T-cell (primary cell): ENCODE measurements around the gene C19orf38. TPM values are rescaled to one million over a fixed set of nuclear protein-coding genes. Genes with fewer than 3 reads are reported as not detected.

ENCODE experiments used
- ATAC-seq, 4 experiments: fragments of 200-7000 bp in 3 of 4; fragments of 150-1000 bp in 1 of 4; cut with Tn5 transposase; replicated peaks in 1 of 4; 1 replicate in 3 of 4; 2 replicates in 1 of 4; pipeline ENCODE4 v1.10.0; 2021; ENCODE audit warnings: moderate library complexity in 3 of 4, mild to moderate bottlenecking in 2 of 4, moderate number of reproducible peaks in 1 of 4
- CTCF ChIA-PET, 2 donors: fragments of 300-600 bp; sonication (Branson Sonifier 250); formaldehyde crosslinking; loops; one replicate each; lab custom pipeline; 2022; ENCODE audit warnings: antibody characterized with exemption in 2 of 2; lab: Charles Lee
- POLR2A ChIA-PET, 2 donors: fragments of 300-600 bp; sonication (Branson Sonifier 250); formaldehyde crosslinking; loops; one replicate each; lab custom pipeline; 2022; ENCODE audit warnings: antibody characterized with exemption in 2 of 2; lab: Charles Lee
- DNase-seq, 35 experiments: peaks; one replicate each; pipeline versions ENCODE4 v3.0.0 to v3.0.0-alpha.2; 2013 to 2023
- H3K27ac ChIP-seq: one replicate; pipeline ENCODE4 v1.5.1; 2013; ENCODE audit warnings: low read length
- H3K27me3 ChIP-seq, 2 experiments: replicated peaks in 1 of 2; 1 replicate in 1 of 2; 2 replicates in 1 of 2; pipeline versions ENCODE4 v1.6.1 to v1.7.0; 2013; ENCODE audit warnings: low read length in 1 of 2, mixed read lengths in 1 of 2; ENCODE audit not compliant: control insufficient read depth in 2 of 2, insufficient read depth in 2 of 2; ENCODE audit errors: extremely low read depth in 1 of 2
- H3K36me3 ChIP-seq, 2 donors: 1 replicate in 1 of 2; 2 replicates in 1 of 2; pipeline versions ENCODE4 v1.6.1 to v1.7.0; 2013; ENCODE audit warnings: low read length in 1 of 2; ENCODE audit not compliant: control insufficient read depth in 2 of 2, insufficient read depth in 1 of 2; ENCODE audit errors: extremely low read depth in 1 of 2
- H3K4me1 ChIP-seq, 2 experiments: 1 replicate in 1 of 2; 2 replicates in 1 of 2; pipeline versions ENCODE4 v1.6.1 to v1.7.0; 2013; ENCODE audit warnings: low read length in 2 of 2, mixed read lengths in 1 of 2; ENCODE audit not compliant: insufficient read depth in 2 of 2, control insufficient read depth in 1 of 2; ENCODE audit errors: extremely low read depth in 1 of 2
- H3K4me3 ChIP-seq, 2 donors: 1 replicate in 1 of 2; 2 replicates in 1 of 2; pipeline versions ENCODE4 v1.5.1 to v1.7.0; 2013; ENCODE audit warnings: mild to moderate bottlenecking in 2 of 2, low read length in 1 of 2, moderate library complexity in 1 of 2; ENCODE audit not compliant: control insufficient read depth in 1 of 2; ENCODE audit errors: extremely low read depth in 1 of 2
- H3K9me3 ChIP-seq: 2 replicates; pipeline ENCODE4 v1.7.0; 2013
- H3K27ac Mint-ChIP-seq, 2 donors: one replicate each; pipeline ENCODE4 v1.8.0; 2020 to 2021; ENCODE audit warnings: mild to moderate bottlenecking in 2 of 2, mixed read lengths in 2 of 2
- H3K27me3 Mint-ChIP-seq, 2 donors: one replicate each; pipeline ENCODE4 v1.8.0; 2021 to 2022; ENCODE audit warnings: mixed read lengths in 2 of 2
- H3K36me3 Mint-ChIP-seq: one replicate; pipeline ENCODE4 v1.8.0; 2021; ENCODE audit warnings: mixed read lengths
- H3K4me1 Mint-ChIP-seq, 3 donors: one replicate each; pipeline ENCODE4 v1.8.0; 2020 to 2022; ENCODE audit warnings: mixed read lengths in 3 of 3, mild to moderate bottlenecking in 1 of 3
- H3K4me3 Mint-ChIP-seq, 3 donors: one replicate each; pipeline ENCODE4 v1.8.0; 2020 to 2022; ENCODE audit warnings: mild to moderate bottlenecking in 3 of 3, mixed read lengths in 3 of 3, moderate library complexity in 3 of 3
- H3K9me3 Mint-ChIP-seq, 3 donors: one replicate each; pipeline ENCODE4 v1.8.0; 2020 to 2022; ENCODE audit warnings: mixed read lengths in 3 of 3
- WGBS: methylation state at CpG from one replicate; pipeline ENCODE4 v1.1.5; 2013; ENCODE audit warnings: missing lambda C conversion rate; ENCODE audit not compliant: insufficient coverage; 5-methylcytosine and 5-hydroxymethylcytosine counted together
- total RNA-seq, 35 experiments: library from RNA in 6 of 35; stranded (reverse) in 6 of 35; fragments of 120-200 nt in 1 of 35; gene quantifications; one replicate each; pipeline versions ENCODE4 v1.2.1 to v1.2.4 and lab custom pipeline; 2013 to 2026

The C19orf38 gene
- total RNA-seq, 5 donors from 2014 or later (not counting 1 experiment from before 2014, with no cell fraction given) = 0.51 to 1.8 (median 1.0) TPM

- POLR2A ChIA-PET = no interaction called here
- ATAC-seq (no peak), DNase-seq (no peak)
- Histone ChIP-seq H3K27ac (no peak overlapping the region), H3K36me3 (no peaks in the 10 kb centered on the region), H3K9me3 (no peaks in the 10 kb centered on the region), H3K4me3 (no peak overlapping the region), H3K4me1 (peaks cover 0 to 11% of the 10 kb centered on the region in 2 experiments), H3K27me3 (no peaks in the 10 kb centered on the region)
- Mint-ChIP-seq H3K27ac (no peak overlapping the region), H3K9me3 (no peaks in the 10 kb centered on the region), H3K36me3 (no peaks in the 10 kb centered on the region), H3K4me3 (no peak overlapping the region), H3K4me1 (peaks cover 8 to 18% (median 18%) of the 10 kb centered on the region in 3 donors), H3K27me3 (no peaks in the 10 kb centered on the region)
- CTCF ChIA-PET = no interaction called here
- 92% methylated on average over 4 of the region's 9 CpGs for WGBS
Observed at GRCh38 chr19:10882108-10882457, 33.9 kb downstream of the C19orf38 start.

GRCh38 chr19:10884274-10884673 lies 36.1 kb downstream of the C19orf38 start:
- H3K36me3 Mint-ChIP-seq = no peaks in the 10 kb centered on the region
- no peaks in the 10 kb centered on the region for H3K27me3 ChIP-seq
- H3K27ac Mint-ChIP-seq = no peak overlapping the region
- H3K27ac ChIP-seq = no peak overlapping the region
- DNase-seq (no peak), ATAC-seq (no peak)
- H3K9me3 Mint-ChIP-seq = no peaks in the 10 kb centered on the region
- H3K4me1 ChIP-seq = peaks cover 0 to 2% of the 10 kb centered on the region in 2 experiments
- WGBS = 83% methylated on average over 1 of the region's 2 CpGs
- no peaks in the 10 kb centered on the region for H3K9me3 ChIP-seq
- H3K27me3 Mint-ChIP-seq = no peaks in the 10 kb centered on the region
- no peaks in the 10 kb centered on the region for H3K36me3 ChIP-seq
- ChIA-PET POLR2A (no interaction called here), CTCF (no interaction called here)
- H3K4me1 Mint-ChIP-seq = peaks cover 8 to 12% (median 10%) of the 10 kb centered on the region in 3 donors
- H3K4me3 ChIP-seq = no peak overlapping the region
- no peak overlapping the region for H3K4me3 Mint-ChIP-seq

GRCh38 chr19:10885201-10886169 lies 37.3 kb downstream of the C19orf38 start:
- Histone ChIP-seq H3K9me3 (no peaks in the 10 kb centered on the region), H3K27me3 (no peaks in the 10 kb centered on the region), H3K36me3 (no peaks in the 10 kb centered on the region), H3K4me1 (no peaks in the 10 kb centered on the region), H3K27ac (no peak overlapping the region), H3K4me3 (no peak overlapping the region)
- ChIA-PET CTCF (interaction anchor here in 1 of 2 donors (0.6 kb wide), 1 partner anchor 567 kb away, joined by 5 read pairs; no protein-coding TSS in a partner anchor), POLR2A (no interaction called here)
- Mint-ChIP-seq H3K4me3 (no peak overlapping the region), H3K27ac (no peak overlapping the region), H3K4me1 (peaks cover 3 to 9% (median 8%) of the 10 kb centered on the region in 3 donors), H3K9me3 (no peaks in the 10 kb centered on the region), H3K27me3 (no peaks in the 10 kb centered on the region), H3K36me3 (no peaks in the 10 kb centered on the region)
- ATAC-seq (no peak), DNase-seq (no peak)
- WGBS = 98% methylated on average over 12 of the region's 20 CpGs

- no peaks in the 10 kb centered on the region for H3K27me3 ChIP-seq
- no peak overlapping the region for H3K4me3 ChIP-seq
- POLR2A ChIA-PET = no interaction called here
- Mint-ChIP-seq H3K27ac (no peak overlapping the region), H3K4me1 (peaks cover 6 to 9% (median 8%) of the 10 kb centered on the region in 3 donors), H3K4me3 (no peak overlapping the region), H3K9me3 (no peaks in the 10 kb centered on the region), H3K36me3 (no peaks in the 10 kb centered on the region), H3K27me3 (no peaks in the 10 kb centered on the region)
- H3K36me3 ChIP-seq = no peaks in the 10 kb centered on the region
- no peaks in the 10 kb centered on the region for H3K9me3 ChIP-seq
- 97% methylated on average over 7 of the region's 9 CpGs for WGBS
- no peaks in the 10 kb centered on the region for H3K4me1 ChIP-seq
- CTCF ChIA-PET = no interaction called here
- ATAC-seq (no peak), DNase-seq (no peak)
- no peak overlapping the region for H3K27ac ChIP-seq
Observed at GRCh38 chr19:10887616-10888367, 39.6 kb downstream of the C19orf38 start.

- Mint-ChIP-seq H3K4me1 (peaks cover 6 to 9% (median 8%) of the 10 kb centered on the region in 3 donors), H3K4me3 (no peak overlapping the region), H3K36me3 (no peaks in the 10 kb centered on the region), H3K9me3 (no peaks in the 10 kb centered on the region), H3K27me3 (no peaks in the 10 kb centered on the region), H3K27ac (no peak overlapping the region)
- ChIA-PET POLR2A (no interaction called here), CTCF (interaction anchor here in 1 of 2 donors (0.6 kb wide), 1 partner anchor 412 kb away, joined by 7 read pairs; no protein-coding TSS in a partner anchor)
- WGBS = 80% methylated on average over 12 of the region's 13 CpGs
- no peak for ATAC-seq
- no peaks in the 10 kb centered on the region for H3K27me3 ChIP-seq
- H3K4me1 ChIP-seq = no peaks in the 10 kb centered on the region
- no peak overlapping the region for H3K4me3 ChIP-seq
- no peaks in the 10 kb centered on the region for H3K36me3 ChIP-seq
- no peak for DNase-seq
- H3K9me3 ChIP-seq = no peaks in the 10 kb centered on the region
- no peak overlapping the region for H3K27ac ChIP-seq
Observed at GRCh38 chr19:10888421-10888866, 40.2 kb downstream of the C19orf38 start.

GRCh38 chr19:10889880-10890279 lies 41.7 kb downstream of the C19orf38 start:
- no peaks in the 10 kb centered on the region for H3K9me3 ChIP-seq
- Mint-ChIP-seq H3K27me3 (no peaks in the 10 kb centered on the region), H3K9me3 (no peaks in the 10 kb centered on the region), H3K27ac (no peak overlapping the region), H3K4me3 (no peak overlapping the region), H3K36me3 (no peaks in the 10 kb centered on the region), H3K4me1 (peaks cover 6 to 9% (median 8%) of the 10 kb centered on the region in 3 donors)
- no peaks in the 10 kb centered on the region for H3K27me3 ChIP-seq
- H3K27ac ChIP-seq = no peak overlapping the region
- H3K4me3 ChIP-seq = no peak overlapping the region
- no CpG with 5 or more reads among the region's 4 CpGs for WGBS
- ChIA-PET CTCF (interaction anchor here in 1 of 2 donors (0.6 kb wide), 1 partner anchor 46 kb away, joined by 7 read pairs; no protein-coding TSS in a partner anchor), POLR2A (no interaction called here)
- peaks cover 0 to 2% of the 10 kb centered on the region in 2 donors for H3K36me3 ChIP-seq
- H3K4me1 ChIP-seq = no peaks in the 10 kb centered on the region
- DNase-seq = no peak
- ATAC-seq = no peak
